MCF 10A (cell line): Measurements from ENCODE around the gene RAC2. TPM values are rescaled to one million over a fixed set of nuclear protein-coding genes. Genes with fewer than 3 reads are reported as not detected.

Experiments
- BruUV-seq: library from RNA; stranded (reverse); fragments of 400-500 nt; replicated peaks from 2 replicates; lab custom pipeline; 2021; lab: Mats Ljungman, UMichigan
- CTCF ChIA-PET: fragments of 300-600 bp; sonication (Branson Sonifier 250); formaldehyde crosslinking; extraction: SDS; loops from one replicate; lab custom pipeline; 2021; ENCODE audit warnings: antibody characterized with exemption, inconsistent platforms; lab: Yijun Ruan, JAX
- POLR2A ChIA-PET: fragments of 300-600, 350-650 bp; sonication (Branson Sonifier 250); formaldehyde crosslinking; extraction: SDS; loops from one replicate; lab custom pipeline; 2020; ENCODE audit warnings: antibody characterized with exemption, inconsistent platforms; lab: Yijun Ruan, JAX
- DNase-seq: peaks from one replicate; pipeline ENCODE4 v3.0.0-alpha.2; 2018; ENCODE audit not compliant: unreplicated experiment
- H3K27ac Mint-ChIP-seq: one replicate; pipeline ENCODE4 v1.8.0; 2022; ENCODE audit warnings: mild to moderate bottlenecking, low read depth, mixed read lengths; ENCODE audit not compliant: unreplicated experiment
- H3K27me3 Mint-ChIP-seq: one replicate; pipeline ENCODE4 v1.8.0; 2022; ENCODE audit warnings: mixed read lengths; ENCODE audit not compliant: insufficient read depth, unreplicated experiment
- H3K36me3 Mint-ChIP-seq: one replicate; pipeline ENCODE4 v1.8.0; 2022; ENCODE audit warnings: mild to moderate bottlenecking, moderate library complexity, mixed read lengths; ENCODE audit not compliant: insufficient read depth, unreplicated experiment
- H3K4me1 Mint-ChIP-seq: one replicate; pipeline ENCODE4 v1.8.0; 2022; ENCODE audit warnings: mixed read lengths; ENCODE audit not compliant: insufficient read depth, unreplicated experiment
- H3K4me3 Mint-ChIP-seq: one replicate; pipeline ENCODE4 v1.8.0; 2022; ENCODE audit warnings: mild to moderate bottlenecking, moderate library complexity, mixed read lengths; ENCODE audit not compliant: unreplicated experiment
- H3K9me3 Mint-ChIP-seq: one replicate; pipeline ENCODE4 v1.8.0; 2022; ENCODE audit warnings: mixed read lengths; ENCODE audit not compliant: unreplicated experiment
- CTCF ChIP-seq: fragments of 200-600 bp; IDR thresholded peaks from one replicate; pipeline ENCODE4 v1.8.0; 2022; ENCODE audit warnings: antibody characterized with exemption, mild to moderate bottlenecking; ENCODE audit not compliant: unreplicated experiment
- intact Hi-C: fragments of 100-400 bp; cut with micrococcal nuclease; formaldehyde crosslinking; loops from 2 replicates; pipeline ENCODE4 v1.14.1; 2022
- total RNA-seq: library from RNA; stranded (reverse); gene quantifications from 2 replicates; pipeline ENCODE4 v1.2.3, GENCODE V29; 2022

The RAC2 gene
- total RNA-seq, 1 experiment from 2014 or later = 42.4 TPM

GRCh38 chr22:37260155-37260795, 16.2 kb upstream of the RAC2 start:
- Mint-ChIP-seq H3K36me3 (peaks cover 6% of the 10 kb centered on the region), H3K9me3 (no peaks in the 10 kb centered on the region), H3K27ac (no peak overlapping the region), H3K4me1 (peaks cover 18% of the 10 kb centered on the region), H3K4me3 (no peak overlapping the region), H3K27me3 (no peaks in the 10 kb centered on the region)
- ChIA-PET POLR2A (interaction anchor here (0.7 to 1.5 kb wide), 3 partner anchors 61 to 307 kb away, joined by 3 to 7 read pairs (median 4); no protein-coding TSS in a partner anchor), CTCF (interaction anchor here (0.6 to 4.6 kb wide), 35 partner anchors 9 to 1636 kb away, joined by 3 to 62 read pairs (median 4); partner anchors contain the start of gene RAC2)
- intact Hi-C loops = no loop called here
- no peak for DNase-seq
- BruUV-seq = no TSS peak
- TF ChIP-seq CTCF = no peak

- intact Hi-C loops = loop anchor here (2.0 kb wide), 1 partner anchor 197 kb away; no protein-coding TSS in a partner anchor
- ChIA-PET POLR2A (interaction anchor here (0.6 to 1.5 kb wide), 4 partner anchors 60 to 1106 kb away, joined by 4 to 7 read pairs (median 5); no protein-coding TSS in a partner anchor), CTCF (interaction anchor here (0.6 to 4.6 kb wide), 31 partner anchors 8 to 568 kb away, joined by 3 to 62 read pairs (median 4); partner anchors contain the start of gene RAC2)
- peak overlapping the region; percentile 20 for H3K4me3 Mint-ChIP-seq
- H3K4me1 Mint-ChIP-seq = peaks cover 25% of the 10 kb centered on the region
- TF ChIP-seq CTCF = peak; percentile 55
- H3K27me3 Mint-ChIP-seq = no peaks in the 10 kb centered on the region
- H3K27ac Mint-ChIP-seq = no peak overlapping the region
- peaks cover 6% of the 10 kb centered on the region for H3K36me3 Mint-ChIP-seq
- BruUV-seq = no TSS peak
- no peaks in the 10 kb centered on the region for H3K9me3 Mint-ChIP-seq
- DNase-seq = peak; percentile 55
Measured at GRCh38 chr22:37259540-37260029, 15.5 kb upstream of the RAC2 start.

GRCh38 chr22:37258753-37259401, 14.8 kb upstream of the RAC2 start:
- peaks cover 29% of the 10 kb centered on the region for H3K4me1 Mint-ChIP-seq
- no peaks in the 10 kb centered on the region for H3K27me3 Mint-ChIP-seq
- intact Hi-C loops = loop anchor here (2.0 kb wide), 1 partner anchor 198 kb away; no protein-coding TSS in a partner anchor
- ChIA-PET CTCF (interaction anchor here (0.5 to 4.6 kb wide), 18 partner anchors 8 to 1114 kb away, joined by 3 to 62 read pairs (median 4); partner anchors contain the start of gene RAC2), POLR2A (interaction anchor here (0.6 to 1.5 kb wide), 5 partner anchors 11 to 1105 kb away, joined by 3 to 7 read pairs (median 4); no protein-coding TSS in a partner anchor)
- no peak overlapping the region for H3K4me3 Mint-ChIP-seq
- no peaks in the 10 kb centered on the region for H3K9me3 Mint-ChIP-seq
- no peak for TF ChIP-seq CTCF
- H3K36me3 Mint-ChIP-seq = peaks cover 6% of the 10 kb centered on the region
- DNase-seq = no peak
- BruUV-seq = no TSS peak
- H3K27ac Mint-ChIP-seq = no peak overlapping the region
